Left kidney (tissue), 2 donors: ENCODE data around the gene PTPA. TPM values are rescaled to one million over a fixed set of nuclear protein-coding genes. Genes with fewer than 3 reads are reported as not detected.
"Not testable (repeated sequence)": the region's sequence is repeated elsewhere in the genome, so short reads cannot be mapped to it uniquely, and the experiment has no call there.

Experiments
- DNase-seq: peaks from one replicate; pipeline ENCODE4 v3.0.0-alpha.2; 2013
- polyA plus RNA-seq: library from polyadenylated mRNA; unstranded; fragments of 120-200 nt; gene quantifications from one replicate; pipeline ENCODE4 v1.2.1, GENCODE V29; 2013; ENCODE audit not compliant: insufficient read length

Gene PTPA
- polyA plus RNA-seq, 1 donor: 104 TPM

GRCh38 chr9:129150672-129151211 lies 39.5 kb downstream of the PTPA start:
- no peak for DNase-seq

GRCh38 chr9:129151469-129151868 lies 40.3 kb downstream of the PTPA start:
- DNase-seq: no peak

GRCh38 chr9:129154866-129155477 lies 43.8 kb downstream of the PTPA start:
- no peak for DNase-seq

- DNase-seq: no peak
These were observed 44.9 kb downstream of the PTPA start for GRCh38 chr9:129156163-129156562.

GRCh38 chr9:129160712-129161533 lies 49.7 kb downstream of the PTPA start:
- DNase-seq: no peak

GRCh38 chr9:129161534-129161837 lies 50.3 kb downstream of the PTPA start:
- no peak for DNase-seq

- DNase-seq: no peak
These were observed 51.4 kb downstream of the PTPA start for GRCh38 chr9:129162497-129163197.

- DNase-seq: not testable (repeated sequence)
These were observed 52.0 kb downstream of the PTPA start for GRCh38 chr9:129163198-129163670.

GRCh38 chr9:129163753-129164152 lies 52.5 kb downstream of the PTPA start:
- DNase-seq: no peak

- no peak for DNase-seq
These were observed 53.2 kb downstream of the PTPA start for GRCh38 chr9:129164246-129164930.

GRCh38 chr9:129165198-129165597 lies 54.0 kb downstream of the PTPA start:
- DNase-seq: no peak

GRCh38 chr9:129166623-129167557 lies 55.7 kb downstream of the PTPA start:
- DNase-seq: peak; percentile 75

- no peak for DNase-seq
These were observed 59.0 kb downstream of the PTPA start for GRCh38 chr9:129170229-129170628.

- DNase-seq: no peak
These were observed 61.0 kb downstream of the PTPA start for GRCh38 chr9:129171993-129172751.

- DNase-seq: no peak
These were observed 61.6 kb downstream of the PTPA start for GRCh38 chr9:129172816-129173215.

GRCh38 chr9:129173296-129174101 lies 62.3 kb downstream of the PTPA start:
- no peak for DNase-seq

GRCh38 chr9:129174102-129174723 lies 63.0 kb downstream of the PTPA start:
- DNase-seq: peak; percentile 93

GRCh38 chr9:129174724-129175514 lies 63.7 kb downstream of the PTPA start:
- DNase-seq: peak; percentile 88
